Transverse colon (tissue), 4 donors: Measurements from ENCODE around the gene SCN8A. TPM values are rescaled to one million over a fixed set of nuclear protein-coding genes. Genes with fewer than 3 reads are reported as not detected.

ENCODE experiments used
- DNase-seq: peaks from one replicate; pipeline ENCODE4 v3.0.0-alpha.2; 2019
- H3K27ac ChIP-seq, 4 donors: fragments of 200-600 bp; sonication (generic); 2 replicates each; pipeline ENCODE4 v1.5.1; 2016 to 2018; ENCODE audit warnings: inconsistent platforms in 4 of 4
- H3K27me3 ChIP-seq: fragments of 200-600 bp; sonication (generic); 2 replicates; pipeline ENCODE4 v1.5.1; 2017; ENCODE audit warnings: inconsistent platforms
- H3K36me3 ChIP-seq, 4 donors: fragments of 200-600 bp; sonication (generic); 2 replicates each; pipeline ENCODE4 v1.5.1; 2017 to 2019; ENCODE audit warnings: inconsistent platforms in 4 of 4
- H3K4me1 ChIP-seq, 4 donors: fragments of 200-600 bp; sonication (generic); 2 replicates each; pipeline ENCODE4 v1.5.1; 2017 to 2020; ENCODE audit warnings: inconsistent platforms in 4 of 4
- H3K4me3 ChIP-seq, 4 donors: fragments of 200-600 bp; sonication (generic); 1 replicate in 1 of 4; 2 replicates in 3 of 4; pipeline versions ENCODE4 v1.5.1 to v1.6.1; 2017 to 2019; ENCODE audit warnings: inconsistent platforms in 4 of 4
- H3K9me3 ChIP-seq, 2 donors: fragments of 200-600 bp; sonication (generic); 2 replicates each; pipeline ENCODE4 v1.5.1; 2017 to 2019; ENCODE audit warnings: inconsistent platforms in 2 of 2
- CTCF ChIP-seq, 5 experiments: fragments of 200-600 bp in 3 of 5; fragments of 450-650 bp in 2 of 5; sonication (generic) in 3 of 5; IDR thresholded peaks; 1 replicate in 2 of 5; 2 replicates in 3 of 5; pipeline ENCODE4 v1.5.1; 2016 to 2017; ENCODE audit warnings: antibody characterized with exemption in 5 of 5, inconsistent platforms in 3 of 5, mild to moderate bottlenecking in 2 of 5, moderate library complexity in 1 of 5
- EP300 ChIP-seq: sonication (generic); formaldehyde crosslinking; IDR thresholded peaks from one replicate; pipeline ENCODE4 v1.6.1; 2017; ENCODE audit warnings: antibody characterized with exemption, low read depth
- POLR2A ChIP-seq: fragments of 450-650 bp; IDR thresholded peaks from one replicate; pipeline ENCODE4 v1.6.1; 2016; ENCODE audit warnings: antibody characterized with exemption, mild to moderate bottlenecking, moderate library complexity
- POLR2AphosphoS5 ChIP-seq, 3 donors: sonication (generic); formaldehyde crosslinking; IDR thresholded peaks; one replicate each; pipeline ENCODE4 v1.6.1; 2016; ENCODE audit warnings: antibody characterized with exemption in 3 of 3
- WGBS, 2 donors: methylation state at CpG; one replicate each; pipeline ENCODE4 v1.1.5; 2018; ENCODE audit warnings: low coverage in 1 of 2; 5-methylcytosine and 5-hydroxymethylcytosine counted together
- in situ Hi-C, 4 donors: fragments of 200-750 bp; cut with MboI; loops; one replicate each; pipeline versions ENCODE4 v1.15.0 to v1.15.1; 2017; ENCODE audit warnings: low sequenced_read_pairs in 3 of 4, low pct_ligation_motif_present in 1 of 4, low pct_unique_long_range_greater_than_20kb in 1 of 4
- intact Hi-C: fragments of 100-400 bp; cut with DNase I; formaldehyde crosslinking; loops from one replicate; pipeline ENCODE4 v1.15.1; 2023; ENCODE audit warnings: low total_unique reads
- total RNA-seq, 4 donors: library from RNA; depleted of rRNA; stranded (reverse); fragments of >200 nt; gene quantifications; one replicate each; pipeline ENCODE4 v1.1.0, GENCODE V29; 2016

SCN8A gene
- total RNA-seq, 4 donors from 2014 or later, result 0.37 to 6.8 (median 3.2) TPM

- 62 to 70% methylated on average over 5 to 15 of the region's 15 CpGs for WGBS, 2 donors
Measured at GRCh38 chr12:51846271-51846691, 255.2 kb downstream of the SCN8A start.

GRCh38 chr12:51846911-51847642 lies 256.0 kb downstream of the SCN8A start:
- WGBS, 2 donors, result 0 to 4% methylated on average over 1 to 33 of the region's 59 CpGs
- DNase-seq, result peak; percentile 44
- TF ChIP-seq POLR2A (no peak), POLR2AphosphoS5 (IDR thresholded peaks at IDR 0.05) (peak in 1 of 3 donors; percentile 40)
- intact Hi-C loops (no loop called here), in situ Hi-C loops (no loop called here)
- peak overlapping the region; percentile 0 to 55 (median 35) for H3K27ac ChIP-seq
- H3K9me3 ChIP-seq, result no peaks in the 10 kb centered on the region
- peaks cover 11 to 23% (median 21%) of the 10 kb centered on the region in 4 donors for H3K4me1 ChIP-seq
- no peaks in the 10 kb centered on the region for H3K36me3 ChIP-seq
- H3K4me3 ChIP-seq, result peak overlapping the region; percentile 28 to 52 (median 37)
- H3K27me3 ChIP-seq, result peaks cover 86% of the 10 kb centered on the region

More at GRCh38 chr12:51846271-51846691, 255.2 kb downstream of the SCN8A start:
- Histone ChIP-seq H3K4me3 (peak overlapping the region in 1 of 4 donors; percentile 52), H3K9me3 (no peaks in the 10 kb centered on the region), H3K4me1 (peaks cover 11 to 23% (median 21%) of the 10 kb centered on the region in 4 donors), H3K27me3 (peaks cover 91% of the 10 kb centered on the region), H3K27ac (no peak overlapping the region), H3K36me3 (no peaks in the 10 kb centered on the region)
- no peak for DNase-seq
- in situ Hi-C loops, result no loop called here
- intact Hi-C loops, result no loop called here
- TF ChIP-seq POLR2AphosphoS5 (IDR thresholded peaks at IDR 0.05), result no peak
- no peak for TF ChIP-seq CTCF (IDR thresholded peaks at IDR 0.05)
- no peak for TF ChIP-seq POLR2A
- TF ChIP-seq EP300, result no peak

GRCh38 chr12:51847643-51848325 lies 256.8 kb downstream of the SCN8A start:
- intact Hi-C loops, result no loop called here
- 2% methylated on average over 27 of the region's 40 CpGs; no CpG with 5 or more reads in 1 of the 2 donors for WGBS, 2 donors
- H3K27ac ChIP-seq, result peak overlapping the region; percentile 14 to 55 (median 44)
- H3K36me3 ChIP-seq, result no peaks in the 10 kb centered on the region
- peak overlapping the region; percentile 32 to 52 (median 39) for H3K4me3 ChIP-seq
- in situ Hi-C loops, result no loop called here
- peaks cover 81% of the 10 kb centered on the region for H3K27me3 ChIP-seq
- no peak for DNase-seq
- H3K9me3 ChIP-seq, result no peaks in the 10 kb centered on the region
- TF ChIP-seq POLR2AphosphoS5 (IDR thresholded peaks at IDR 0.05) (no peak), POLR2A (no peak), EP300 (no peak), CTCF (IDR thresholded peaks at IDR 0.05) (no peak)
- peaks cover 11 to 23% (median 21%) of the 10 kb centered on the region in 4 donors for H3K4me1 ChIP-seq

GRCh38 chr12:51848326-51848727 lies 257.3 kb downstream of the SCN8A start, which contains the start of gene FIGNL2:
FIGNL2 (minus strand) TSS chr12:51848718; CDS start chr12:51822413, 26,305 bp downstream.
- 1% methylated on average over 25 of the region's 51 CpGs; no CpG with 5 or more reads in 1 of the 2 donors for WGBS, 2 donors
- no peak for DNase-seq
- in situ Hi-C loops (no loop called here), intact Hi-C loops (no loop called here)
- TF ChIP-seq POLR2AphosphoS5 (IDR thresholded peaks at IDR 0.05) (no peak), EP300 (no peak), POLR2A (no peak), CTCF (IDR thresholded peaks at IDR 0.05) (no peak)
- Histone ChIP-seq H3K9me3 (no peaks in the 10 kb centered on the region), H3K4me1 (peaks cover 11 to 23% (median 21%) of the 10 kb centered on the region in 4 donors), H3K27me3 (peaks cover 81% of the 10 kb centered on the region), H3K36me3 (no peaks in the 10 kb centered on the region), H3K27ac (peak within 1 kb of the TSS; percentile 14 to 68 (median 44)), H3K4me3 (peak within 1 kb of the TSS; percentile 32 to 52 (median 39))
